Measurements from ENCODE around the gene TMEM184B. TPM values are rescaled to one million over a fixed set of nuclear protein-coding genes. Genes with fewer than 3 reads are reported as not detected.

The TMEM184B gene
- total RNA-seq, 1 experiment from 2014 or later, result 44.5 TPM

- H3K4me3 ChIP-seq (ENCODE audit: insufficient read depth, low read depth, low read length), result no peak overlapping the region
- peak; percentile 26 for DNase-seq
- no peaks in the 10 kb centered on the region for H3K36me3 ChIP-seq (replicated peaks; ENCODE audit: control insufficient read depth, insufficient read depth, low read length)
- peaks cover 5% of the 10 kb centered on the region for H3K27me3 ChIP-seq (ENCODE audit: control insufficient read depth, insufficient read depth, low read length)
Measured at GRCh38 chr22:38208551-38208968, 64.2 kb downstream of the TMEM184B start.

- peak; percentile 47 for DNase-seq
- no peak overlapping the region for H3K4me3 ChIP-seq (ENCODE audit: insufficient read depth, low read depth, low read length)
- H3K27me3 ChIP-seq (ENCODE audit: control insufficient read depth, insufficient read depth, low read length), result peaks cover 3% of the 10 kb centered on the region; the same call in 1 of the 2 replicates
- H3K36me3 ChIP-seq (replicated peaks; ENCODE audit: control insufficient read depth, insufficient read depth, low read length), result no peaks in the 10 kb centered on the region
Measured at GRCh38 chr22:38207898-38208432, 64.8 kb downstream of the TMEM184B start.

GRCh38 chr22:38205261-38206128 is 67.3 kb downstream of the TMEM184B start:
- peak; percentile 34 for DNase-seq
- H3K27me3 ChIP-seq (ENCODE audit: control insufficient read depth, insufficient read depth, low read length), result peaks cover 12% of the 10 kb centered on the region
- no peaks in the 10 kb centered on the region for H3K36me3 ChIP-seq (replicated peaks; ENCODE audit: control insufficient read depth, insufficient read depth, low read length)
- no peak overlapping the region for H3K4me3 ChIP-seq (ENCODE audit: insufficient read depth, low read depth, low read length)

GRCh38 chr22:38204784-38205183 is 68.0 kb downstream of the TMEM184B start:
- no peak for DNase-seq
- Histone ChIP-seq H3K27me3 (ENCODE audit: control insufficient read depth, insufficient read depth, low read length) (peaks cover 12% of the 10 kb centered on the region), H3K36me3 (replicated peaks; ENCODE audit: control insufficient read depth, insufficient read depth, low read length) (no peaks in the 10 kb centered on the region), H3K4me3 (ENCODE audit: insufficient read depth, low read depth, low read length) (no peak overlapping the region)

- H3K27me3 ChIP-seq (ENCODE audit: control insufficient read depth, insufficient read depth, low read length), result peaks cover 12% of the 10 kb centered on the region
- no peak for DNase-seq
- H3K4me3 ChIP-seq (ENCODE audit: insufficient read depth, low read depth, low read length), result no peak overlapping the region
- H3K36me3 ChIP-seq (replicated peaks; ENCODE audit: control insufficient read depth, insufficient read depth, low read length), result no peaks in the 10 kb centered on the region
Measured at GRCh38 chr22:38203855-38204514, 68.8 kb downstream of the TMEM184B start.

GRCh38 chr22:38203090-38203810 is 69.6 kb downstream of the TMEM184B start:
- no peaks in the 10 kb centered on the region for H3K36me3 ChIP-seq (replicated peaks; ENCODE audit: control insufficient read depth, insufficient read depth, low read length)
- peak; percentile 88 for DNase-seq
- peak overlapping the region; percentile 75 for H3K4me3 ChIP-seq (ENCODE audit: insufficient read depth, low read depth, low read length)
- H3K27me3 ChIP-seq (ENCODE audit: control insufficient read depth, insufficient read depth, low read length), result peaks cover 12% of the 10 kb centered on the region

- H3K4me3 ChIP-seq (ENCODE audit: insufficient read depth, low read depth, low read length), result peak overlapping the region; percentile 75
- peaks cover 12% of the 10 kb centered on the region for H3K27me3 ChIP-seq (ENCODE audit: control insufficient read depth, insufficient read depth, low read length)
- DNase-seq, result peak; percentile 83
Measured at GRCh38 chr22:38202437-38203089, 70.2 kb downstream of the TMEM184B start.

GRCh38 chr22:38201711-38202436 is 70.9 kb downstream of the TMEM184B start, which contains the start of gene MAFF:
Gene MAFF, plus strand, starts transcription at chr22:38201994. Its CDS starts 11,860 bp downstream, at chr22:38213854.
- Histone ChIP-seq H3K27me3 (ENCODE audit: control insufficient read depth, insufficient read depth, low read length) (peaks cover 12% of the 10 kb centered on the region), H3K36me3 (replicated peaks; ENCODE audit: control insufficient read depth, insufficient read depth, low read length) (no peaks in the 10 kb centered on the region), H3K4me3 (ENCODE audit: insufficient read depth, low read depth, low read length) (peak within 1 kb of the TSS; percentile 75)
- peak; percentile 99 for DNase-seq

More at GRCh38 chr22:38202437-38203089, 70.2 kb downstream of the TMEM184B start:
- H3K36me3 ChIP-seq (replicated peaks; ENCODE audit: control insufficient read depth, insufficient read depth, low read length), result no peaks in the 10 kb centered on the region

GRCh38 chr22:38201371-38201710 is 71.5 kb downstream of the TMEM184B start:
- H3K27me3 ChIP-seq (ENCODE audit: control insufficient read depth, insufficient read depth, low read length), result peaks cover 12% of the 10 kb centered on the region
- peak overlapping the region; percentile 43 for H3K4me3 ChIP-seq (ENCODE audit: insufficient read depth, low read depth, low read length)
- DNase-seq, result no peak
- H3K36me3 ChIP-seq (replicated peaks; ENCODE audit: control insufficient read depth, insufficient read depth, low read length), result no peaks in the 10 kb centered on the region

GRCh38 chr22:38199826-38200559 is 72.8 kb downstream of the TMEM184B start:
- peaks cover 12% of the 10 kb centered on the region for H3K27me3 ChIP-seq (ENCODE audit: control insufficient read depth, insufficient read depth, low read length)
- no peaks in the 10 kb centered on the region for H3K36me3 ChIP-seq (replicated peaks; ENCODE audit: control insufficient read depth, insufficient read depth, low read length)
- H3K4me3 ChIP-seq (ENCODE audit: insufficient read depth, low read depth, low read length), result no peak overlapping the region
- no peak for DNase-seq

- H3K36me3 ChIP-seq (replicated peaks; ENCODE audit: control insufficient read depth, insufficient read depth, low read length), result no peaks in the 10 kb centered on the region
- H3K27me3 ChIP-seq (ENCODE audit: control insufficient read depth, insufficient read depth, low read length), result peaks cover 6% of the 10 kb centered on the region
- DNase-seq, result no peak
- H3K4me3 ChIP-seq (ENCODE audit: insufficient read depth, low read depth, low read length), result no peak overlapping the region
Measured at GRCh38 chr22:38196791-38197419, 75.9 kb downstream of the TMEM184B start.

- Histone ChIP-seq H3K36me3 (replicated peaks; ENCODE audit: control insufficient read depth, insufficient read depth, low read length) (no peaks in the 10 kb centered on the region), H3K4me3 (ENCODE audit: insufficient read depth, low read depth, low read length) (no peak overlapping the region), H3K27me3 (ENCODE audit: control insufficient read depth, insufficient read depth, low read length) (peaks cover 3% of the 10 kb centered on the region; the same call in 1 of the 2 replicates)
- no peak for DNase-seq
Measured at GRCh38 chr22:38193580-38193979, 79.2 kb downstream of the TMEM184B start.
